Esophagus squamous epithelium (tissue), 5 donors: Measurements from ENCODE around the gene DLGAP1. TPM values are rescaled to one million over a fixed set of nuclear protein-coding genes. Genes with fewer than 3 reads are reported as not detected.

Source experiments
- DNase-seq: peaks from one replicate; lab custom pipeline; 2025; lab: John Stamatoyannopoulos, UW
- H3K27ac ChIP-seq, 4 donors: fragments of 200-600 bp; sonication (generic); one replicate each; pipeline ENCODE4 v1.5.1; 2016 to 2019; ENCODE audit warnings: mild to moderate bottlenecking in 1 of 4
- H3K27me3 ChIP-seq, 4 donors: fragments of 200-600 bp; sonication (generic); 1 replicate in 3 of 4; 2 replicates in 1 of 4; pipeline versions ENCODE4 v1.5.1 to v1.6.0; 2017 to 2021; ENCODE audit warnings: antibody characterized with exemption in 1 of 4
- H3K36me3 ChIP-seq, 3 donors: fragments of 200-600 bp; sonication (generic); one replicate each; pipeline ENCODE4 v1.5.1; 2016 to 2019
- H3K4me1 ChIP-seq, 3 donors: fragments of 200-600 bp; sonication (generic); one replicate each; pipeline ENCODE4 v1.5.1; 2017 to 2019
- H3K4me3 ChIP-seq, 4 donors: fragments of 200-600 bp; sonication (generic); 1 replicate in 3 of 4; 2 replicates in 1 of 4; pipeline ENCODE4 v1.5.1; 2016 to 2019; ENCODE audit warnings: mild to moderate bottlenecking in 2 of 4, moderate library complexity in 1 of 4
- H3K9me3 ChIP-seq, 3 donors: fragments of 200-600 bp; sonication (generic); one replicate each; pipeline ENCODE4 v1.5.1; 2016 to 2019
- POLR2A ChIP-seq, 4 donors: fragments of 450-650 bp; IDR thresholded peaks; one replicate each; pipeline ENCODE4 v1.6.1; 2017; ENCODE audit warnings: antibody characterized with exemption in 4 of 4, mild to moderate bottlenecking in 4 of 4, moderate library complexity in 3 of 4
- WGBS, 2 donors: methylation state at CpG; one replicate each; pipeline ENCODE4 v1.1.5; 2018; 5-methylcytosine and 5-hydroxymethylcytosine counted together
- intact Hi-C: fragments of 100-400 bp; cut with DNase I; formaldehyde crosslinking; loops from one replicate; pipeline ENCODE4 v1.15.0; 2022
- total RNA-seq, 4 donors: library from RNA; depleted of rRNA; stranded (reverse); fragments of >200 nt; gene quantifications; one replicate each; pipeline ENCODE4 v1.1.0, GENCODE V29; 2016
- TF ChIP-seq, protein P1 (sequence below), 6 experiments: fragments of 450-650 bp in 4 of 6; fragments of 200-600 bp in 2 of 6; sonication (generic) in 2 of 6; IDR thresholded peaks; one replicate each; pipeline ENCODE4 v1.5.1; 2016 to 2019; ENCODE audit warnings: antibody characterized with exemption in 6 of 6, mild to moderate bottlenecking in 4 of 6, moderate library complexity in 4 of 6
- donor health status: DM: yes; HTN: yes; CAD: no.

Gene DLGAP1
- total RNA-seq, 4 donors from 2014 or later = 0.09 to 1.5 (median 0.52) TPM

- no peak overlapping the region for H3K27ac ChIP-seq
- no peak for DNase-seq
- H3K4me3 ChIP-seq = no peak overlapping the region
- intact Hi-C loops = no loop called here
- H3K4me1 ChIP-seq = no peaks in the 10 kb centered on the region
- TF ChIP-seq, protein P1, sequence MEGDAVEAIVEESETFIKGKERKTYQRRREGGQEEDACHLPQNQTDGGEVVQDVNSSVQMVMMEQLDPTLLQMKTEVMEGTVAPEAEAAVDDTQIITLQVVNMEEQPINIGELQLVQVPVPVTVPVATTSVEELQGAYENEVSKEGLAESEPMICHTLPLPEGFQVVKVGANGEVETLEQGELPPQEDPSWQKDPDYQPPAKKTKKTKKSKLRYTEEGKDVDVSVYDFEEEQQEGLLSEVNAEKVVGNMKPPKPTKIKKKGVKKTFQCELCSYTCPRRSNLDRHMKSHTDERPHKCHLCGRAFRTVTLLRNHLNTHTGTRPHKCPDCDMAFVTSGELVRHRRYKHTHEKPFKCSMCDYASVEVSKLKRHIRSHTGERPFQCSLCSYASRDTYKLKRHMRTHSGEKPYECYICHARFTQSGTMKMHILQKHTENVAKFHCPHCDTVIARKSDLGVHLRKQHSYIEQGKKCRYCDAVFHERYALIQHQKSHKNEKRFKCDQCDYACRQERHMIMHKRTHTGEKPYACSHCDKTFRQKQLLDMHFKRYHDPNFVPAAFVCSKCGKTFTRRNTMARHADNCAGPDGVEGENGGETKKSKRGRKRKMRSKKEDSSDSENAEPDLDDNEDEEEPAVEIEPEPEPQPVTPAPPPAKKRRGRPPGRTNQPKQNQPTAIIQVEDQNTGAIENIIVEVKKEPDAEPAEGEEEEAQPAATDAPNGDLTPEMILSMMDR (IDR thresholded peaks at IDR 0.05) = no peak
- TF ChIP-seq POLR2A (IDR thresholded peaks at IDR 0.05) = no peak
- no peaks in the 10 kb centered on the region for H3K27me3 ChIP-seq
- no peaks in the 10 kb centered on the region for H3K9me3 ChIP-seq
- WGBS, 2 donors = 91 to 97% methylated on average over 1 of the region's 1 CpG
- no peaks in the 10 kb centered on the region for H3K36me3 ChIP-seq
These were observed 713.8 kb downstream of the DLGAP1 start for GRCh38 chr18:3741333-3741732.

- H3K4me1 ChIP-seq = peaks cover 0 to 2% (median 0%) of the 10 kb centered on the region in 3 donors
- no peaks in the 10 kb centered on the region for H3K9me3 ChIP-seq
- intact Hi-C loops = no loop called here
- no peaks in the 10 kb centered on the region for H3K36me3 ChIP-seq
- TF ChIP-seq, protein P1 (IDR thresholded peaks at IDR 0.05) = no peak
- no peak for TF ChIP-seq POLR2A (IDR thresholded peaks at IDR 0.05)
- WGBS, 2 donors = 92 to 96% methylated on average over 17 to 27 of the region's 35 CpGs
- DNase-seq = no peak
- no peak overlapping the region for H3K4me3 ChIP-seq
- no peak overlapping the region for H3K27ac ChIP-seq
- no peaks in the 10 kb centered on the region for H3K27me3 ChIP-seq
These were observed 726.2 kb downstream of the DLGAP1 start for GRCh38 chr18:3728704-3729437.

DNA sequence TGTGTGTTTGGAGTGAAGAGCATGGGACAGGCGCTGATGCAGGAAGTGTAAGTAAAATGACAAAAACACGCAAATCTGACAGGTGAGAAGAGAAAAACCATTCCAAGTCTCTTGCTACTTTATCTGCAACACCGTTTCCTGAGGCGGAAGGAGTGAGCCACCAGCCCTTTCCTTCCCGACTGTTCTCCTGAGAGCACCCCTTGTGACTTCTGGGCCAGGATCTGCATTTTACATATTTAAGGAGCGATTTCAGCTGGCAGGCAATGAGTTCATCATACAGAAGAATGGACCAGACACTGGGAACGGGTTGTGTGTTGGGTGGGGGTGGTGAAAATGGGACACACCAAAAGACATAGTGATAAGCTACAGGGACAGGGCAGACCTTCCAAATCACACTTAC, 727.8 kb downstream of the DLGAP1 start:
- WGBS, 2 donors = 80 to 90% methylated on average over 7 of the region's 7 CpGs
- TF ChIP-seq, protein P1 (IDR thresholded peaks at IDR 0.05) = no peak
- no peak for TF ChIP-seq POLR2A (IDR thresholded peaks at IDR 0.05)
- Histone ChIP-seq H3K27me3 (no peaks in the 10 kb centered on the region), H3K4me3 (no peak overlapping the region), H3K9me3 (no peaks in the 10 kb centered on the region), H3K27ac (no peak overlapping the region), H3K4me1 (peaks cover 0 to 10% (median 3%) of the 10 kb centered on the region in 3 donors), H3K36me3 (no peaks in the 10 kb centered on the region)
- DNase-seq = no peak
- intact Hi-C loops = no loop called here

DNA sequence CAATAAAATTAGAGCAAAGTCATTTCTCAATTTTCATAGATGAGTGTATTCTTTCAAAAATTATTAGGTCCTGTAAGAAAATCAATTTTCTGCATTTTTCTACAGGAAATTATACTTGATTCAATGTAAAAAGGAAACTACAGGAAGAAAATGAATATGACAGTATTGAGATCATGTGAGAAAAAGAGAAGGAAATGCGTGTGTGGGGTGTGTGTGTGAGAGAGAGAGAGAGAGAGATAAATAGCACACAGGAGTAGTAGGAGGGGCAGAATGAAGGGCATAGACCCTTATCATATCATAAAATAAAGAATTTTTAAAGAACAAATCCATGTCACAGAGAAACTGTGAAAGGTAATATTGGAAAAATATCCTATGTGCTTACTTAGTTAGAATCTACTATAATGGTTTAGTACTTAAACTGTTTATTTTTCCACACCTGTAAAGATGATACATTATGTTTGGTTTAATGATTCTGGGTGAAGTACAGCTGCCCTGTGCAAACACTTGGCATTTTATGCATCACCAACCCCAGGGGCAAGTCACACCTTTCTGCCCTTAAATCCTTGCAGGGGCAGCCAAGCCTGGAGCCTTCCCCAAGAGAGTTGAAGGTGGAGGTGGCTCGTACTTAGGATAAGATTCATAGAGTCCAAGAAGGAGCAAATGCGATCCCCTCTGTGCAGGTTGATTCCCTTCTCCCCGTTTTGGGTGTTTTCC, 728.7 kb downstream of the DLGAP1 start:
- no peaks in the 10 kb centered on the region for H3K36me3 ChIP-seq
- H3K9me3 ChIP-seq = no peaks in the 10 kb centered on the region
- no peak overlapping the region for H3K27ac ChIP-seq
- H3K4me3 ChIP-seq = no peak overlapping the region
- WGBS, 2 donors = 62 to 69% methylated on average over 4 of the region's 4 CpGs
- TF ChIP-seq POLR2A (IDR thresholded peaks at IDR 0.05) = no peak
- TF ChIP-seq, protein P1 (IDR thresholded peaks at IDR 0.05) = no peak
- intact Hi-C loops = no loop called here
- peaks cover 0 to 10% (median 3%) of the 10 kb centered on the region in 3 donors for H3K4me1 ChIP-seq
- DNase-seq = no peak
- no peaks in the 10 kb centered on the region for H3K27me3 ChIP-seq

DNA sequence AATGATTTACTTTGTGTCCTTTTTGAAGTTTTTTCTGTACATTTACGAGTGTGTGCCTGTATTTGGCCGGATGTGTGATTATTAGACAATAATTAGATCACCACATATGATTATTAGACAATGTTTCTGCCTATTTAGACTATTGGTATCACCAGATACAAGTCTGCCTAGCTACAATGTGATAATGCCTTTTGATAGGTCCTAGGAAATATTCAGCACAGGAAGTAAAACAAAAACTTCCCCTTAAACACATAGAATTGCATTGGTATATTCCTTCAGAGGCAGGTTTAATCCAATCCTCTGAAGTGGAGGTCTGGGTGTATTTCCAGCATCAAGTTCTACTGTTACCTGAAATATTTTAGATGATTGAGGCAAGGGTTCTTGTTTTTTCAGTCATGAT, 730.0 kb downstream of the DLGAP1 start:
- peaks cover 0 to 10% (median 3%) of the 10 kb centered on the region in 3 donors for H3K4me1 ChIP-seq
- no peak overlapping the region for H3K27ac ChIP-seq
- intact Hi-C loops = no loop called here
- DNase-seq = no peak
- TF ChIP-seq, protein P1 (IDR thresholded peaks at IDR 0.05) = no peak
- TF ChIP-seq POLR2A (IDR thresholded peaks at IDR 0.05) = no peak
- H3K36me3 ChIP-seq = no peaks in the 10 kb centered on the region
- WGBS, 2 donors = 55 to 62% methylated on average over 2 of the region's 2 CpGs
- no peaks in the 10 kb centered on the region for H3K27me3 ChIP-seq
- no peak overlapping the region for H3K4me3 ChIP-seq
- no peaks in the 10 kb centered on the region for H3K9me3 ChIP-seq
